Spinal cord (tissue), 10 donors: ENCODE data around the gene S100A10. TPM values are rescaled to one million over a fixed set of nuclear protein-coding genes. Genes with fewer than 3 reads are reported as not detected.
A peak's percentile ranks its signal among the peaks of the same experiment; 100 is the strongest.

Source experiments
- DNase-seq, 6 donors: peaks; one replicate each; pipeline versions ENCODE4 v3.0.0 to v3.0.0-alpha.2; 2013 to 2015; ENCODE audit warnings: low spot score in 6 of 6, low read depth in 4 of 6
- H3K27ac ChIP-seq: one replicate; pipeline ENCODE4 v1.5.1; 2013; ENCODE audit warnings: low read depth, low read length, control low read depth
- H3K27me3 ChIP-seq: one replicate; pipeline ENCODE4 v1.6.1; 2013; ENCODE audit warnings: low read length; ENCODE audit not compliant: control insufficient read depth, insufficient read depth
- H3K36me3 ChIP-seq: one replicate; pipeline ENCODE4 v1.6.1; 2013; ENCODE audit warnings: low read length; ENCODE audit not compliant: control insufficient read depth, insufficient read depth
- H3K4me1 ChIP-seq: one replicate; pipeline ENCODE4 v1.6.1; 2013; ENCODE audit warnings: low read length; ENCODE audit not compliant: control insufficient read depth, insufficient read depth
- H3K4me3 ChIP-seq: one replicate; pipeline ENCODE4 v1.5.1; 2013; ENCODE audit warnings: low read depth, low read length, control low read depth
- H3K9me3 ChIP-seq: one replicate; pipeline ENCODE4 v1.6.1; 2013; ENCODE audit warnings: low read length; ENCODE audit not compliant: control insufficient read depth, insufficient read depth
- WGBS: methylation state at CpG from one replicate; pipeline ENCODE4 v1.1.5; 2013; ENCODE audit warnings: missing lambda C conversion rate; ENCODE audit not compliant: insufficient coverage; 5-methylcytosine and 5-hydroxymethylcytosine counted together
- polyA plus RNA-seq, 2 donors: library from polyadenylated mRNA; unstranded; fragments of 120-200 nt; gene quantifications; one replicate each; pipeline ENCODE4 v1.2.1, GENCODE V29; 2013; ENCODE audit not compliant: insufficient read length in 2 of 2
- total RNA-seq, 2 donors: library from RNA; depleted of rRNA in 1 of 2; stranded (reverse); fragments of 120-200 nt in 1 of 2; fragments of >200 nt in 1 of 2; gene quantifications; one replicate each; pipeline versions ENCODE4 v1.2.3 to v1.2.4, GENCODE V29; 2013 to 2014
- donor health status: healthy.

S100A10 gene
- total and polyA plus RNA-seq, 4 donors, result 110 to 262 (median 171) TPM

- Histone ChIP-seq H3K27ac (peak overlapping the region; percentile 93), H3K9me3 (no peaks in the 10 kb centered on the region), H3K4me1 (peaks cover 32% of the 10 kb centered on the region), H3K4me3 (peak overlapping the region; percentile 70), H3K36me3 (peaks cover 2% of the 10 kb centered on the region), H3K27me3 (peaks cover 26% of the 10 kb centered on the region)
- DNase-seq, result no peak
- 75% methylated on average over 4 of the region's 6 CpGs for WGBS
Observed at GRCh38 chr1:151991663-151992302, 1.9 kb downstream of the S100A10 start.

- H3K27ac ChIP-seq, result no peak overlapping the region
- peaks cover 2% of the 10 kb centered on the region for H3K36me3 ChIP-seq
- H3K9me3 ChIP-seq, result no peaks in the 10 kb centered on the region
- no peak overlapping the region for H3K4me3 ChIP-seq
- 55% methylated on average over 2 of the region's 5 CpGs for WGBS
- peaks cover 32% of the 10 kb centered on the region for H3K4me1 ChIP-seq
- peak in 3 of 6 donors; percentile 47 to 78 (median 48) for DNase-seq
- peaks cover 26% of the 10 kb centered on the region for H3K27me3 ChIP-seq
Observed at GRCh38 chr1:151990856-151991198, 2.8 kb downstream of the S100A10 start.

- Histone ChIP-seq H3K27me3 (peaks cover 26% of the 10 kb centered on the region), H3K4me3 (no peak overlapping the region), H3K27ac (no peak overlapping the region), H3K4me1 (peaks cover 32% of the 10 kb centered on the region), H3K36me3 (peaks cover 2% of the 10 kb centered on the region), H3K9me3 (no peaks in the 10 kb centered on the region)
- no peak for DNase-seq
- 75% methylated on average over 4 of the region's 5 CpGs for WGBS
Observed at GRCh38 chr1:151990058-151990855, 3.4 kb downstream of the S100A10 start.

GRCh38 chr1:151989211-151989862 is 4.3 kb downstream of the S100A10 start:
- Histone ChIP-seq H3K4me3 (no peak overlapping the region), H3K27ac (no peak overlapping the region), H3K27me3 (peaks cover 26% of the 10 kb centered on the region), H3K4me1 (peaks cover 30% of the 10 kb centered on the region), H3K9me3 (no peaks in the 10 kb centered on the region), H3K36me3 (peaks cover 2% of the 10 kb centered on the region)
- no peak for DNase-seq
- 58% methylated on average over 2 of the region's 6 CpGs for WGBS

GRCh38 chr1:151988405-151988923 is 5.2 kb downstream of the S100A10 start:
- peak overlapping the region; percentile 29 for H3K27ac ChIP-seq
- peaks cover 2% of the 10 kb centered on the region for H3K36me3 ChIP-seq
- H3K9me3 ChIP-seq, result no peaks in the 10 kb centered on the region
- H3K4me3 ChIP-seq, result no peak overlapping the region
- peaks cover 19% of the 10 kb centered on the region for H3K27me3 ChIP-seq
- peaks cover 25% of the 10 kb centered on the region for H3K4me1 ChIP-seq
- no CpG with 5 or more reads among the region's 2 CpGs for WGBS
- DNase-seq, result no peak

GRCh38 chr1:151986501-151987190 is 7.0 kb downstream of the S100A10 start:
- Histone ChIP-seq H3K4me1 (peaks cover 9% of the 10 kb centered on the region), H3K27ac (no peak overlapping the region)
- 100% methylated on average over 4 of the region's 8 CpGs for WGBS

GRCh38 chr1:151985768-151986167 is 7.9 kb downstream of the S100A10 start:
- H3K27ac ChIP-seq, result no peak overlapping the region

More at GRCh38 chr1:151986501-151987190, 7.0 kb downstream of the S100A10 start:
- no peaks in the 10 kb centered on the region for H3K9me3 ChIP-seq
- DNase-seq, result no peak
- H3K36me3 ChIP-seq, result no peaks in the 10 kb centered on the region
- no peak overlapping the region for H3K4me3 ChIP-seq
- H3K27me3 ChIP-seq, result peaks cover 1% of the 10 kb centered on the region

GRCh38 chr1:151985270-151985669 is 8.4 kb downstream of the S100A10 start:
- H3K36me3 ChIP-seq, result no peaks in the 10 kb centered on the region
- no peaks in the 10 kb centered on the region for H3K9me3 ChIP-seq
- H3K4me1 ChIP-seq, result peaks cover 8% of the 10 kb centered on the region
- no peak overlapping the region for H3K27ac ChIP-seq
- DNase-seq, result no peak
- no peaks in the 10 kb centered on the region for H3K27me3 ChIP-seq
- no CpG with 5 or more reads among the region's 2 CpGs for WGBS
- H3K4me3 ChIP-seq, result no peak overlapping the region

More at GRCh38 chr1:151985768-151986167, 7.9 kb downstream of the S100A10 start:
- Histone ChIP-seq H3K4me1 (peaks cover 8% of the 10 kb centered on the region), H3K27me3 (no peaks in the 10 kb centered on the region), H3K9me3 (no peaks in the 10 kb centered on the region), H3K36me3 (no peaks in the 10 kb centered on the region), H3K4me3 (no peak overlapping the region)
- no CpG with 5 or more reads among the region's 1 CpG for WGBS
- no peak for DNase-seq

GRCh38 chr1:151984313-151984956 is 9.2 kb downstream of the S100A10 start:
- Histone ChIP-seq H3K27ac (no peak overlapping the region), H3K27me3 (no peaks in the 10 kb centered on the region), H3K9me3 (no peaks in the 10 kb centered on the region), H3K4me1 (peaks cover 2% of the 10 kb centered on the region), H3K36me3 (no peaks in the 10 kb centered on the region), H3K4me3 (no peak overlapping the region)
- no CpG with 5 or more reads among the region's 1 CpG for WGBS
- DNase-seq, result no peak
